HG03108 (cell line): ENCODE results near the gene TMCO1.
"Not testable (repeated sequence)": the region's sequence is repeated elsewhere in the genome, so short reads cannot be mapped to it uniquely, and the experiment has no call there.

Source experiments
- ATAC-seq: cut with Tn5 transposase; IDR thresholded peaks from one replicate; pipeline ENCODE4 v1.9.1; 2021; ENCODE audit warnings: moderate library complexity; ENCODE audit not compliant: unreplicated experiment

TMCO1 gene

DNA sequence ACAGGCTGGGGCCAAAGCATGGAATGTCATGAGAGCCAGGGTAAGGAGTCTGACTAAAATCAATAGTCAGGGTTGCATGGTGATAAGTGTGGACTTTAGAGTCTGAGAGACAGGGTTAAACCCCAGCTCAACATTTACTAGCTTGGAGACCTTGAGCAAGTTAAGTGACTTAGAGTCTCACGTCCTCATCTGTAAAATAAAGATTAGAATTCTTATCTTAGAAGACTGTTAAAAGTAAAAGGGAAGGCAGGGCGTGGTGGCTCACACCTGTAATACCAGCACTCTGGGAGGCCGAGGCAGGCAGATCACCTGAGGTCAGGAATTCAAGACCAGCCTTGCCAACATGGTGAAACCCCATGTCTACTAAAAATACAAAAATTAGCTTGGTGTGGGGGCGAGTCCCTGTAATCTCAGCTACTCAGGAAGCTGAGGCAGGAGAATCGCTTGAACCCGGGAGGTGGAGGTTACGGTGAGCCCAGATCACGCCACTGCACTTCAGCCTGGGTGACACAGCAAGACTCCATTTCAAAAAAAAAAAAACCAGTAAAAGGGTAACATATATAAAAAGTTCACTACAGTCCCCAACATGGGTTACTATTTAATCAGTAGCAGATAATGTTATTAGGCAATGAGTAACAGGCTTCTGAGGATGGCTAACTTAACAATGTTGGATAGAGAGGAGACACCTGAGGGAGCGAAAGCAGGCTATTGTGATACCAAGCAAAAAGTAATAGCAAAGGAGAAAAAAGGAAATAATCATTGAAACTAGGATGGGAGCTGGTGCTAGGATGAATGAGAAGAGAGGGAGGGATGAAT, 20.8 kb downstream of the TMCO1 start:
- ATAC-seq = no peak

DNA sequence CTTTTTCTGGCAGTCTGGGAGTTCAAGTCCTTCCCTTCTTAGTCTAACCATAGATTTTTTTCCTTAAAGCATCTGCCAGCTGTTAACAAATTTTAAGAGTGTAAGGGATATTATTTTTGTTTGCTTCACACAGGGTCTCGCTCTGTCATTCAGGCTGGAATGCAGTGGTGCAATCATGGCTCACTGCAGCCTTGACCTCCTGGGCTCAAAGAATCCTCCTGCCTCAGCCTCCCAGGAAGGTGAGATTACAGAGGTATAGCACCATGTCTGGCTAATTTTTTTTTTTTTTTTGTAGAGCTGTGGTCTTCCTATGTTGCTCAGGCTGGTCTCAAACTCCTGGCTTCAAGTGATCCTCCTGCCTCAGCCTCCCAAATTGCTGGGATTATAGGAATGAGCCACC, 23.8 kb downstream of the TMCO1 start:
- ATAC-seq = not testable (repeated sequence)

DNA sequence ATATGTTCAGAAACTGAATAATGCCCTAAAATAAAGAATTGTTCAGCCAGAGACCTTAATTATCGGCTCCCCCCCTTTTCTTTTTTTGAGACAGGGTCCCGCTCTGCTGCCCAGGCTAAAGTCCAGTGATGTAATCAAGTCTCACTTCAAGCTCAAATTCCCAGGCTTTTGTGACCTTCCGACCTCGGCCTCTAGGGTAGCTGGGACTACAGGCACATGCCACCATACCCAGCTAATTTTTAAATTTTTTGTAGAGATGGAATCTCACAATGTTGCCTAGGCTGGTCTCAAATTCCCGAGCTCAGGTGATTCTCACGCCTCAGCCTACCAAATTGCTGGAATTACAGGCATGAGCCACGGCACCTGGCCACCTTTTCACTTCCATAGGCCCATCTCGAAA, 26.5 kb downstream of the TMCO1 start:
- ATAC-seq = no peak

DNA sequence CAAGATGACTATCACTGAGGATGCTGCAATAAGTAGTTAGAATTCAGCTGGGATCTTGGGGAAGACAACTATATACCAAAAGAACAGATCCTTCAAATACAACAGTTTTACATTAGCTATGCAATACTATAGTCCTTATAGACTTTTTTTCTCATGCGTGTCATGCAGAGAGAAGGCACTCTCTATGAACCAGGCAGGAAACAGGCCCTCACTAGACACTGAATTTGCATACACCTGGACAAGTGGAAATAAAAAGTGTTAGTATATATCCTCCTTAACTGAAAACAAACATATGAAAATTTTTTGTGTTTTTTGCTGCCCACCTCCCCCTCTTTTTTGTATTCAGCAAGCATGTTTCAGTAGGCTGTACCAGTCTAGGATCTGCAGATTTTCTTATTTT, 29.9 kb downstream of the TMCO1 start:
- peak; percentile 99 for ATAC-seq

DNA sequence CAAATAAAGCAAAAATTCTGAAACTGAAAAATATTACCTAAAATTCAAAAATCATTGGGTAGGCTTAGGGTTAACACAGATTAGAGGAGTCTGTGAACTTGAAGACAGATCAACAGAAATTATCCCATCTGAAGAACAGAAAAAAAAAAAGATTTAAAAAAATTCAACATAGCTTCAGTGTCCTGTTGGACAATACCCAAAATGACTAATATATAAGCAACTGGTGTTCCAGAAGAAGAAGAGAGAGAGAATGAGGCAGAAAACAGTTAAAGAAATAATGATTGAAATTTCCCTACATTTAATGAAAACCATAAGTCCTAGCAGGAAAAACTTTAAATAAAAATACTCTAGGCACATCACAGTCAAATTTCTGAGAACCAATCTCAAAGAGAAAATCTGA, 31.5 kb downstream of the TMCO1 start:
- no peak for ATAC-seq

DNA sequence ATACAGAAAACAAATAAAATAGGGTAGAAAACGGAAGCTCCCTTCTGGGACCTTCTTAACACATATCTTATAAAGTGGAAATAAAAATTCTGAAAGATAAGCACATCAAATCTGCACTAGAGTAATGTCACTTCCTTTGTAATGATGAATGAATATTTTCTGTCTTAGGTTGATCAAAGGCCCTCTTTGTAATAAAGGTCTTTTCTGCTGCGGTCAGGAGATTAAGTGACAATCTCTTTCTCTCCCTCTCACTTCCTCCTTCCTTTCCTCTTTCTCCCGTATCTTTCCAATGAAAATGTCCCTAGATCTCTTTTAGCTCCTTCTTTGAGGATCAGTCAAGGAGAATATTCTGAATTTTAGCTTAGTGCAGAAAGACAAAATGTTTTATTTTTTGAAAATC, 33.8 kb downstream of the TMCO1 start:
- ATAC-seq = no peak

DNA sequence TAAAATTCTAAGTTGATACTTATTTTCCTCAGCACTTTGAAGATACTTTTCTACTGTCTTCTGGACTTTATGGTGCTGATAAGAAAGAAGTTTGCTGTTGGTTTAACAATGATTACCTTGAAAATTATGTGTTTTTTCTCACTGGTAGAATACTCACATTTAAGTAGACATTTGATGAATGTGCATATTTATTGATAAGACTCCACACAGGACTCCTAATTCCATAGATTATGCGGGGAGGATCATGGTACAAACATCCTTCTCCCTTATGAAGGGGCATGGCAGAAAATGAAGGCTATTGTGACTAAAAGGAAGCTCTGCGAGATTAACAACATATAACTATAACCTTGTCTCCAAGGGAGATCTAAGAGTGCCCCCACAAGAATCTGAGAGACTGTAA, 41.8 kb downstream of the TMCO1 start:
- ATAC-seq = no peak

DNA sequence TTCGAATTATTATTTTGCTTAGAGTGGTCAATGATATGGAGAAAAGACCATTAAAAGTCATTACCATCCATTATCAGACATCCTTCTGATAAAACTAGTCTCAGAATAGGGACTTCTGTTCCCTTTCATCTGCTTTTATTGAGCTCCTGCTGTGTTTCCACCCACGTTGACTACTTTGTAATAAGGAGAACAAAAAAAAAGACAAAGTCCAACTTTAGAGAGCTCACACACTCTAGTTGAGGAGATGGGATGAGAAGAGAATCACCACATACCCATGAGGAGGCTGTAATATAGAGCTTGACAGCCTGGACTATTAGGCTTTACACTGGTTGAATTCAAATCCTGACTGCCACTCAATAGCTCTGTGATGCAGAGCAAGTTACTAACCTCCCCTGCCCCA, 42.5 kb downstream of the TMCO1 start:
- no peak for ATAC-seq

DNA sequence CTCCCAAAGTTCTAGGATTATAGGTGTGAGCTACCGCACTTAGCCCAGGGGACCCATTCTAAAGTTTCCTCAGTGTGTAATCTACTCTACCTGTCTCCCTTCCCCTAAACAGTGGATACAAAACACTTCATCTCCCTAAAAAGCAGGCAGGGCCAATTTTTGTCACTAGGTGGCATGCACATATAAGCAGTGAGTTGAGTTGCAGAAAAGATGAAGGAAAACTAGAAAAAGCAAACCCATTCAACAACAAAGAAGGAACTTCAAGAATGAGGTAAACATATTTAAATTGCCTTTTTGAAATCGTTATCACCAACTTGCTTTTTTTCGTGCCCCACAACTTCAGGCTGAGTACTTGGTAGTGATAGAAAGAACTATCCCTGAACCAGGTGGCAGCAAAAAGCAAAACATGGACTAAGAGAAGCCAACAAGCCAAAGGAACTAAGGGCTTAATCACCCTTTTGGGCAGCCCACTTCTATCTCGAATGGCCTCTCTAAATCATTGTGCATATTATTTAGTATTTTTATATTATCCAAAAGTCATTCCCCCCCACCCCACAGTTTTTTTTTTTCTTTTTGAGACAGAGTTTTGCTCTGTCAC, 50.7 kb downstream of the TMCO1 start:
- peak; percentile 63 for ATAC-seq

DNA sequence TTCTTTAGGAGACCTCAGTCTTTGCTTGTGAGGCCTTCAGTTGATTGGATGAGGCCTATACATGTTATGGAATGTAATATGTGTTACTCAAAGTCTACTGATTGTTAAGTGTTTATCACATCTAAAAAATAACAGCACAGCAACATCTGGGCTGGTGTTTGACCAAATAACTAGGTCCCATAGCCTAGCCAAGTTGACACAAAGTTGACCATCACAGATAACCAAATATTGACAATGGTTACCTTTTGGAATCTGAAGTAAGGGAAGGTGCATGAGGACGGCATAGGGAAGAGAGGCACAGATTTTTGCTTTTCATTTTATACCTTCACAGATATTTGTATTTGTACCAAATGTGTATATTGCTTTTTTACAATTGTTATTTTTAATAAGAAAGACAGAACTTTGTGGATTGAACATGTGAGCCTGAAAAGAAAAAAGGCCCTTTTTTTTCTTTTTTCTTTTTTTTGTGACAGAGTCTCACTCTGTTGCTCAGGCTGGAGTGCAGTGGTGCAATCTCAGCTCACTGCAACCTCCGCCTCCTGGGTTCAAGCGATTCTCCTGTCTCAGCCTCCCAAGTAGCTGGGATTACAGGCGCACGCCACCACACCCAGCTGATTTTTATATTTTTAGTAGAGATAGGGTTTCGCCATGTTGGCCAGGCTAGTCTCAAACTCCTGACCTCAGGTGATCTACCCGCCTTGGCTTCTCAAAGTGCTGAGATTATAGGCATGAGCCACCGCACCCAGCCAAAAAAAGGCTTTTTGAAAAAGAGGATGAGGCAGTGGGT, 52.2 kb downstream of the TMCO1 start:
- not testable (repeated sequence) for ATAC-seq

DNA sequence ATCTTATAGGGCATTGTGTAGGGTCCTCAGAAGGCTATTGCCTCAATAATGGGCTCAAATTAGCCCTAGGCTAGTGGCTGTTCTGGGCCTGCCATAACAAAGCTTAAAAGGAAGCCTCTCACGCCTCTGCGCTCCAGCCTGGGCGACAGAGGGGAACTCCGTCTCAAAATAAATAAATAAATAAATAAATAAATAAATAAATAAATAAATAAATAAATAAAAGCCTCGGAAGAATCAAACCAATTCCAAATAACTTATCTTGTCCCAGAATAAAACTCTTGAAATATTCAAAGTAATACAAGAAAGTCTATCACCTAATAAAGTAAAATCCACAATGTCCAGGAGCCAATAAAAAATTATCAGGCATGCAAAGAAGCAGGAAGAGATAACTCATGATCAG, 55.9 kb downstream of the TMCO1 start:
- no peak for ATAC-seq

DNA sequence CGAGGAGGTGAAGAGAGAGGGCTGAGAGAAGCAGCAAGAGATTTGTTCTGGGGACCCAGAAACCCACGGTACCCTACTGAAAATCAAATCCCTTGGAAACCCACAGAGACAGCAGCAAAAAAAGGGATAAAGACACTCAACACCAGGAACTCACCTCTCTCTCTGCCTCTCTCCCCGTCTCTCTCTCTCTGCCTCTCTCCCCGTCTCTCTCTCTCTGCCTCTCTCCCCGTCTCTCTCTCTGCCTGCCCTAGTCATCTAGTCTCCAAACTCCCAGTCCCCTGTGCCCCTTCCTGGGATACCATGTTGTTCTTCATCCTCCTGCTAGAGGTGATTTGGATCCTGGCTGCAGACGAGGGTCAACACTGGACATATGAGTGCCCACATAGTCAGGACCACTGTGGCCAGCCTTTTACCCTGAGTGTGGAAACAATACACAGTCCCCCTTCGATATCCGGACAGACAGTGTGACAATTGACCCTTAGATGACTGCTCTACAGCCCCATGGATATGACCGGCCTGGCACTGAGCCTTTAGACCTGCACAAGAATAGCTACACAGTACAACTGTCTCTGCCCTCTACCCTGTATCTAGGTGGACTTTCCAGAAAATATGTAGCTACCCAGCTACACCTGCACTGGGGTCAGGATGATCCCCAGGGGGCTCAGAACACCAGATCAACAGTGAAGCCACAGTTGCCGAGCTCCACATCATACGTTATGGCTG, 60.5 kb downstream of the TMCO1 start:
- no peak for ATAC-seq

DNA sequence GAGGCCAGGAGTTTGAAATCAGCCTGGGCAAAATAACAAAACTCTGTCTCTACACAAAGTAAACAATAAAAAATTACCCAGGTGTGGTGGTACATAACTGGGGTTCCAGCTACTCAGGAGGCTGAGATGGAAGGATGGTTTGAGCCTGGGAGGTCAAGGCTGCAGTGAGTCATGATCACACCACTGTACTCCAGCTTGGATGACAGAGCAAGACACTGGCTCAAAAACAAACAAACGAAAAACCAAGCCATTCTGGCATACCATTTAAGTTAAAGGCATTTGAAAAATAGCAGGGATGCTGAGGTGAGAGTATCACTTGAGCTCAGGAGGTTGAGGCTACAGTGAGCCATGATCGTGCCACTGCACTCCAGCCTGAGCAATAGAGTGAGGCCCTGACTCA, 65.0 kb downstream of the TMCO1 start:
- no peak for ATAC-seq

DNA sequence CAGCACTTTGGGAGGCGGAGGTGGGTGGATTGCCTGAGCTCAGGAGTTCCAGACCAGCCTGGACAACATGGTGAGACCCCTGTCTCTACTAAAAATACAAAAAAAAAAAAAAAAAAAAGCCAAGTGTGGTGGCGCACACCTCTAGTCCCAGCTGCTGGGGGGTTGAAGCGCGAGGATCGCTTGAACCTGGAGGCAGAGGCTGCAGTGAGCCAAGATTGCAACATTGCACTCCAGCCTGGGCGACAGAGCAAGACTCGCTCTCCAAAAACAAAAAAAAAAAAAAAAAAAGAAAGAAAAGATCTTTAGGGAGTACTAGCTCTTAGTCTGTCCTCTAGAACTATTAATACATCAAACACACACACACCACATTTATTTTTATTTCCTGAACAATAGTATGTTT, 66.7 kb downstream of the TMCO1 start:
- ATAC-seq = not testable (repeated sequence)

DNA sequence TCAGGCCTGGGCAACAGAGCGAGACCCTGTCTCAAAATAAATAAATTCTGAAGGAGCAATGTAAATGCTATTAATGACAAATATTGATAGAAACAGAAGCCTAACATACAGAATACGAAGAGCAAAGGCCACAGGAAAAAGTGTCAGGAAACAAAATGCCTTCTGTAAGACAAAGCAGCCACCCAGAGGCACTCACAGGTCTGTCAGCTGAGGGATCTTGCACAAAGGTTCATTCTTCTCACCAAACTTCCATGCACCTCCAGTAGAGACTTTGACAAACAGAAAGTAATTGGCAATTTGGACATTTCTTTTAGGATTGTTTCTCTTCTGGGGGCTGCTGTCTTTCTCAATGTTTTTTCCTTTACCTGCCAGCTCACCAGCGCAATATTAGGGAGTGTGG, 69.1 kb downstream of the TMCO1 start:
- ATAC-seq = no peak

DNA sequence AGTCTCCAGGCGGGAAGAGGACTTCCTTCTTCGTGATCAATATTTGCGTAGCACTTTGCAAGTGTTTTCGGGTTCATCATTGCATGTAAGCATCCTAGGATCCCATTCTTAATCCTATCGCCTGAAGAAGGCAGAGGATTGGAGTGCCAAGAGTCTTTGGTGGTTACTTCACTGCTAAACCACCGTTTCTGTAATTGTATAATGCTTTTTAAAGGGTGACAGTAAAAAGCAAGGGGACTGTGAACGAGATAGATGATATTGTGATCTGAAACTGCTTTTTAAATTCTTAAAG, 70.0 kb downstream of the TMCO1 start:
- ATAC-seq = no peak

DNA sequence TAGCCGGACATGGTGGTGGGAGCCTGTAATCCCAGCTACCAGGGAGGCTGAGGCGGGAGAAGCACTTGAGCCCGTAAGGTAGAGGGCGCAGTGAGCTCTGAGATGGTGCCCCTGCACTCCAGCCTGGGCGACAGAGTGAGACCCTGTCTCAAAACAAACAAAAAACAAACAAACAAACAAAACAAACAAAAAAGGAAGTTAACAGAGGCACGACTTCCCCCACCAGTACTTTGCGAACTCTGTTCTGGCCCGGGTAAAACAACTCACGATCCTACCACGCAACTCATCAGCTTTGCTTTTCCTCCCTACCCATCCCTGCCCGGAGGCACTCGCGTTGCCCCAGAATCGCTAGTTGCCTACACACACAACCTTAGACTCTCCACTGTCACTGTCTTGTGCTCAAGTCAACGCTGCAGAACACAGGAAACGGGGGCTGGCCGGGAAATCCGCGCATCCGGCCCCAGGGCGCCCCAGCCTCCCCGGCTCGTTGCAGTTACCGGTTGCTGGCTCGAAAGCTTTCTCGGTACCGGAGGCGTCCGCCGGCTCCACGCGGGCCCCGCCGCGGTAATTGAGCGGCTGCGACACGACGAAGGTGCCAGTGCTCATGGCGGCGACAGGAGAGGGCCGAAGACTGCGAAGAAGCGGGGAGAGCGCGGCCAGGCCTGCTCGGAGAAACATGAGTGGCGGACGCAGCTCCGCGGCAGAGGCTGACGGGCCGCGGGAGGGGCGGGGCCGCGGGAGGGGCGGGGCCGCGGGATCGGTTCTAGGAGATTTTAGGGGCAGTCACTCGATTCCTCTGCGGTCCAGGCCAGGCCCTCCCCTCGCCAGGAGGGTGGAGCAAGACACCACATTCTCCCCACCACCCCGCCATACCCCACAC, 70.5 kb downstream of the TMCO1 start, which contains the start of gene ALDH9A1:
Gene ALDH9A1 (minus strand): TSS at position 682 of the 880 bp plus-strand sequence. CDS start 4 bp downstream, at position 678.
- peak; percentile 86 for ATAC-seq

DNA sequence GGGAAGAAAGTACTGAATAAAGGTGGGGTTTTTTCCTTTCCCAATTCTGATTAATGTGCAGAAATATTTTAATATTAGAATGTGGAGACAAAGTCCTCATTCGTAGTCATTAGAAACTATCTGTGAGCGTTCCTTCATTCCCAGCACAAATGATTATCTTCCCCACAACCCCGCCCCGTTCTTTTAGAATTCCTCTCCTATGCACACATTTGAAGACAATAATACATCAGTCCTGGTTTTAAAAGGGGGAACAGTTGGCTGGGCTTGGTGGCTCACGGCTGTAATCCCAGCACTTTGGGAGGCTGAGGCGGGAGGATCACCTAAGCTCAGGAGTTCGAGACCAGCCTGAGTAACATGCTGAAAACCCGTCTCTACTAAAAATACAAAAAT, 71.2 kb downstream of the TMCO1 start:
- ATAC-seq = no peak

DNA sequence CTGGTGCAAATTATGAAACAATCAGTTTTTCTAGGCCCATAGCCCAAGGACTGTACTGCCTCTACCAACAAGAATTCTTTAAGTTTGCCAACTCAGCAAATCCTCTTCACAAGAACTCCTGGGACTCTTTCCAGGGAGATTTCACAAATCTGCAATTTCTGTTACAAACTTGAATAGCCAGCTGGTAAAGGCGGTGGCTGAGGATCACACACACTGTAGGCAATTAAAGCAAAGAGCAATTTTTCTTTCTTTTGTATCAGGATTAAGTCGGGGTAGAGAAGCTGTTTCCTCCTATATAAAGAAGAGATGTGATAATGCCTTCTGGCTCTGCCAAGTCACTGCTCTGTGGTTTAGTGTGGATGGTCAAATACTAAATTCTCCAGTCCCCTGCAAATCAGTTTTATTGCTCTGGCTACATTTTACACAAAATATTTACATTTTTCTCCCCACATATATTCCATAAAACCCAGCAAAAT, 72.0 kb downstream of the TMCO1 start:
- ATAC-seq = no peak

DNA sequence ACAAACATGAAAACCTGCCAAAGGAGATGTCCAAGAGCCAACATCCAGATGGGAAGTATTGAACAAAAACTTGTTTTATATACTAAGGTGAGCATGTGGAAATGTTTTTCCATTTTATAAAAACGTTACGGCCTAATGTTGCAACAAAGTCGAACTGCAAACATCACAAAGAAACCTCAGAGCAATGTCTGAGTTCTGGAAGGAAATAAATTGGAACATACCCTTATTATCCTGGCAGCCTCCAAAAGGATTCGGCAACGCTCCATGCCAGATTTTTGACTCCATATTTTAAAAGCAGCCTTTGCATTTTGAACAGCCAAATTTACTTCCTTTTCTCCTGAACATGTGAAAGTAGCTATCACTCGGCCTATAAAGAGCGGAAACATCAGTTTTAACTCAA, 73.6 kb downstream of the TMCO1 start:
- ATAC-seq = no peak
